Panc1 (cell line): ENCODE results near the gene GCC2. TPM values are rescaled to one million over a fixed set of nuclear protein-coding genes. Genes with fewer than 3 reads are reported as not detected.
"Not testable (repeated sequence)": the region's sequence is repeated elsewhere in the genome, so short reads cannot be mapped to it uniquely, and the experiment has no call there.

Experiments
- ATAC-seq: fragments of 200-7000 bp; cut with Tn5 transposase; 2 replicates; pipeline ENCODE4 v1.9.1; 2020; ENCODE audit warnings: mild to moderate bottlenecking, moderate library complexity
- BruUV-seq: library from RNA; stranded (reverse); fragments of 400-500 nt; replicated peaks from 2 replicates; lab custom pipeline; 2021; lab: Mats Ljungman, UMichigan
- CTCF ChIA-PET: fragments of 300-600 bp; sonication (Branson Sonifier 250); formaldehyde crosslinking; loops from one replicate; lab custom pipeline; 2022; ENCODE audit warnings: antibody characterized with exemption; lab: Charles Lee
- POLR2A ChIA-PET: fragments of 300-600 bp; sonication (Branson Sonifier 250); formaldehyde crosslinking; loops from one replicate; lab custom pipeline; 2022; ENCODE audit warnings: antibody characterized with exemption; lab: Charles Lee
- DNase-seq: peaks from one replicate; pipeline ENCODE4 v3.0.0-alpha.2; 2010; ENCODE audit warnings: low read depth, low spot score
- H3K27ac ChIP-seq: 2 replicates; pipeline ENCODE4 v1.5.1; 2011; ENCODE audit warnings: mild to moderate bottlenecking, low read length, inconsistent platforms
- H3K27me3 ChIP-seq: fragments of 200-500 bp; sonication (Bioruptor generic); 2 replicates; pipeline ENCODE4 v1.6.0; 2014; ENCODE audit warnings: low read length, inconsistent platforms; ENCODE audit not compliant: control insufficient read depth, insufficient read depth
- H3K36me3 ChIP-seq: fragments of 200-500 bp; sonication (Bioruptor generic); 2 replicates; pipeline ENCODE4 v1.5.1; 2014; ENCODE audit warnings: inconsistent platforms, mild to moderate bottlenecking, low read length, moderate library complexity; ENCODE audit not compliant: control insufficient read depth, insufficient read depth
- H3K4me1 ChIP-seq: 2 replicates; pipeline ENCODE4 v1.5.1; 2011; ENCODE audit warnings: inconsistent platforms, mild to moderate bottlenecking, low read length, moderate library complexity; ENCODE audit not compliant: control insufficient read depth, insufficient read depth
- H3K4me3 ChIP-seq, 2 experiments: 2 replicates each; pipeline ENCODE4 v1.5.1; 2011 to 2012; ENCODE audit warnings: low read depth in 2 of 2, low read length in 2 of 2, mild to moderate bottlenecking in 2 of 2, inconsistent platforms in 1 of 2, moderate library complexity in 1 of 2
- H3K9me3 ChIP-seq: fragments of 200-500 bp; sonication (Bioruptor generic); 2 replicates; pipeline ENCODE4 v1.5.1; 2014; ENCODE audit warnings: low read depth, mild to moderate bottlenecking, inconsistent platforms, low read length, moderate library complexity; ENCODE audit not compliant: control insufficient read depth, insufficient read depth
- CTCF ChIP-seq: fragments of 450-650 bp; IDR thresholded peaks from 2 replicates; pipeline ENCODE4 v1.5.1; 2017; ENCODE audit warnings: mild to moderate bottlenecking
- SIN3A ChIP-seq: IDR thresholded peaks from 2 replicates; pipeline ENCODE4 v1.6.1; 2012; ENCODE audit warnings: low read depth, mild to moderate bottlenecking, low read length, moderate library complexity, borderline replicate concordance; ENCODE audit not compliant: insufficient read depth
- in situ Hi-C: cut with HindIII; loops from 2 replicates; pipeline ENCODE4 v1.10.0; 2016; ENCODE audit warnings: low sequenced_read_pairs, low pct_unique_long_range_greater_than_20kb
- intact Hi-C: fragments of 100-400 bp; cut with micrococcal nuclease; formaldehyde crosslinking; loops from one replicate; pipeline ENCODE4 v1.10.0; 2022; ENCODE audit not compliant: unreplicated experiment
- total RNA-seq: library from RNA; stranded (reverse); gene quantifications from one replicate; pipeline ENCODE4 v1.2.1, GENCODE V29; 2021; ENCODE audit not compliant: unreplicated experiment
- TF ChIP-seq, protein P1 (sequence below), 2 experiments: IDR thresholded peaks; 2 replicates each; pipeline ENCODE4 v1.6.1; 2011 to 2012; ENCODE audit warnings: low read depth in 2 of 2, control low read depth in 1 of 2, low read length in 1 of 2, mild to moderate bottlenecking in 1 of 2, moderate library complexity in 1 of 2; ENCODE audit not compliant: insufficient read depth in 1 of 2

GCC2 gene
- total RNA-seq, 1 experiment from 2014 or later: 23.4 TPM

- ATAC-seq (no peak), DNase-seq (no peak)
- intact Hi-C loops: no loop called here
- Histone ChIP-seq H3K4me3 (no peak overlapping the region), H3K9me3 (no peaks in the 10 kb centered on the region), H3K27ac (no peak overlapping the region), H3K36me3 (no peaks in the 10 kb centered on the region), H3K4me1 (no peaks in the 10 kb centered on the region), H3K27me3 (no peaks in the 10 kb centered on the region)
- BruUV-seq: no TSS peak
- in situ Hi-C loops: no loop called here
- TF ChIP-seq, protein P1, sequence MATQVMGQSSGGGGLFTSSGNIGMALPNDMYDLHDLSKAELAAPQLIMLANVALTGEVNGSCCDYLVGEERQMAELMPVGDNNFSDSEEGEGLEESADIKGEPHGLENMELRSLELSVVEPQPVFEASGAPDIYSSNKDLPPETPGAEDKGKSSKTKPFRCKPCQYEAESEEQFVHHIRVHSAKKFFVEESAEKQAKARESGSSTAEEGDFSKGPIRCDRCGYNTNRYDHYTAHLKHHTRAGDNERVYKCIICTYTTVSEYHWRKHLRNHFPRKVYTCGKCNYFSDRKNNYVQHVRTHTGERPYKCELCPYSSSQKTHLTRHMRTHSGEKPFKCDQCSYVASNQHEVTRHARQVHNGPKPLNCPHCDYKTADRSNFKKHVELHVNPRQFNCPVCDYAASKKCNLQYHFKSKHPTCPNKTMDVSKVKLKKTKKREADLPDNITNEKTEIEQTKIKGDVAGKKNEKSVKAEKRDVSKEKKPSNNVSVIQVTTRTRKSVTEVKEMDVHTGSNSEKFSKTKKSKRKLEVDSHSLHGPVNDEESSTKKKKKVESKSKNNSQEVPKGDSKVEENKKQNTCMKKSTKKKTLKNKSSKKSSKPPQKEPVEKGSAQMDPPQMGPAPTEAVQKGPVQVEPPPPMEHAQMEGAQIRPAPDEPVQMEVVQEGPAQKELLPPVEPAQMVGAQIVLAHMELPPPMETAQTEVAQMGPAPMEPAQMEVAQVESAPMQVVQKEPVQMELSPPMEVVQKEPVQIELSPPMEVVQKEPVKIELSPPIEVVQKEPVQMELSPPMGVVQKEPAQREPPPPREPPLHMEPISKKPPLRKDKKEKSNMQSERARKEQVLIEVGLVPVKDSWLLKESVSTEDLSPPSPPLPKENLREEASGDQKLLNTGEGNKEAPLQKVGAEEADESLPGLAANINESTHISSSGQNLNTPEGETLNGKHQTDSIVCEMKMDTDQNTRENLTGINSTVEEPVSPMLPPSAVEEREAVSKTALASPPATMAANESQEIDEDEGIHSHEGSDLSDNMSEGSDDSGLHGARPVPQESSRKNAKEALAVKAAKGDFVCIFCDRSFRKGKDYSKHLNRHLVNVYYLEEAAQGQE (IDR thresholded peaks at IDR 0.05; ENCODE audit: insufficient read depth in 1 of 2, low read depth in 2 of 2, low read length in 1 of 2): no peak
- TF ChIP-seq SIN3A: no peak
- ChIA-PET POLR2A (no interaction called here), CTCF (no interaction called here)
These were observed 25.3 kb upstream of the GCC2 start for GRCh38 chr2:108423502-108424251.

DNA sequence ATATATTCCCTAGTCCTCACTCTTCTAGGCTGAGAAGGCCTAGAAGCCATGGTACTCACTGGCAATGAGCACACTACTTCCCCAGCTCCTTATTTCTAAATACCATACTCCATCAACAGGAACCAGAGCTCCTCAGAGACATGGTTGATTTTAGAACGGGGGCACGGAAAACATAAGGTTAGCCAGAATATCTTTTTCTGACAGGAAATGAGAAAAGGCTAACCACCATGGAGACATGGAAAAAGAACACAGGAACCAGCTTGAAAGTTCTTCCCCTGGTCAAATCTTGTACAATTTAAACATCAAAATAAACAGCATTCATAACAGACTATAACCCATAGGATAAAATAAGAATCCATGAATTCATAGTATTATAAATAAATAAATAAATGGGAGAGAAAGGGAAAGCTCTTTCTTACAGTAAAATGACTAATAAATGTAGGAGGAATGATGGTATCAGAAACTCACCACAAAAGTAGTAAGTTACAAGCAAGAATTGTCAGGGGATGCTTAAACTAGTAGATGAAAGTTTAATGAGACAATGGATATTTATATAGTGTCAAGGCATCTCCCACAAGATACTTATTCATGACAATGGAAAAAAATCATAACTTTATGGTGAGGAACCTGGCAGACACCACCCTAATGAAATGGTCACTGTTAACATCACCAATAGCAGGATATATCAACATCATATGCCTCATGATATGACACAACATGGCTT lies 20.6 kb upstream of the GCC2 start:
- ChIA-PET POLR2A (no interaction called here), CTCF (interaction anchor here (0.5 kb wide), 1 partner anchor 25 kb away, joined by 3 read pairs; no protein-coding TSS in a partner anchor)
- no peak overlapping the region for H3K4me3 ChIP-seq
- ATAC-seq (no peak), DNase-seq (no peak)
- no peak overlapping the region for H3K27ac ChIP-seq
- in situ Hi-C loops (no loop called here), intact Hi-C loops (no loop called here)
- BruUV-seq: no TSS peak
- no peaks in the 10 kb centered on the region for H3K4me1 ChIP-seq
- no peak for TF ChIP-seq SIN3A
- no peak for TF ChIP-seq CTCF
- TF ChIP-seq, protein P1 (IDR thresholded peaks at IDR 0.05; ENCODE audit: insufficient read depth in 1 of 2, low read depth in 2 of 2, low read length in 1 of 2): no peak
- no peaks in the 10 kb centered on the region for H3K36me3 ChIP-seq
- H3K9me3 ChIP-seq: no peaks in the 10 kb centered on the region
- H3K27me3 ChIP-seq: no peaks in the 10 kb centered on the region

DNA sequence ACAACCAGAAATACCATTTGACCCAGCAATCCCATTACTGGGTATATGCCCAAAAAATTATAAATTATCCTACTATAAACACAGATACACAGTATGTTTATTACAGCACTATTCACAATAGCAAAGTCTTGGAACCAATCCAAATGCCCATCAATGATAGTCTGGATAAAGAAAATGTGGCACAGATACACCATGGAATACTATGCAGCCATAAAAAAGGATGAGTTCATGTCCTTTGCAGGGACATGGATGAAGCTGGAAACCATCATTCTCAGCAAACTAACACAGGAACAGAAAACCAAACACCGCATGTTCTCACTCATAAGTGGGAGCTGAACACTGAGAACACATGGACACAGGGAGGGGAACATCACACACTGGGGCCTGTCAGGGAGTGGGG lies 13.4 kb upstream of the GCC2 start:
- intact Hi-C loops, in situ Hi-C loops, H3K36me3 ChIP-seq, BruUV-seq, H3K4me1 ChIP-seq, H3K9me3 ChIP-seq, CTCF ChIA-PET, H3K27ac ChIP-seq, ATAC-seq, DNase-seq, POLR2A ChIA-PET, H3K4me3 ChIP-seq, H3K27me3 ChIP-seq: not testable (repeated sequence)
